ENCODE data around the gene LCE1A.

LCE1A gene, protein sequence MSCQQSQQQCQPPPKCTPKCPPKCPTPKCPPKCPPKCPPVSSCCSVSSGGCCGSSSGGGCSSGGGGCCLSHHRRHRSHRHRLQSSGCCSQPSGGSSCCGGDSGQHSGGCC

DNA sequence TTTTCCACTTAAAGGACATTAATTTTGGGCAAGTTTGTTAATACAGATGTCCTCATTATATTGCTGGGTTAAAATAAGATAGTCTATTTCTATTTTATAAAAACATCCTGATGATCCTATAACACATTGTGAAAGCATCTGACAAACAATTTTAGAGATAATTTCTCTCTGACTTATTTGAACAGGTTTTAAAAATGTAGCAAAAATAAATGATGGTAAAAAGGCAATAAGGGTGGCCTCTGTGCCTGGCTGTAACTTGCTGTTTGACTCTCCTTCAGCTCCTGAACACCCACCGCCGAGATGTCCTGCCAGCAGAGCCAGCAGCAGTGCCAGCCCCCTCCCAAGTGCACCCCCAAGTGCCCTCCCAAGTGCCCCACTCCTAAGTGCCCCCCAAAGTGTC, at the start of gene LCE1A:
TSS of gene LCE1A (plus strand) at position 301 of the 400 bp plus-strand sequence. CDS start at position 301, 0 bp downstream.
- DNase-seq (ENCODE audit: low spot score), result no peak

DNA sequence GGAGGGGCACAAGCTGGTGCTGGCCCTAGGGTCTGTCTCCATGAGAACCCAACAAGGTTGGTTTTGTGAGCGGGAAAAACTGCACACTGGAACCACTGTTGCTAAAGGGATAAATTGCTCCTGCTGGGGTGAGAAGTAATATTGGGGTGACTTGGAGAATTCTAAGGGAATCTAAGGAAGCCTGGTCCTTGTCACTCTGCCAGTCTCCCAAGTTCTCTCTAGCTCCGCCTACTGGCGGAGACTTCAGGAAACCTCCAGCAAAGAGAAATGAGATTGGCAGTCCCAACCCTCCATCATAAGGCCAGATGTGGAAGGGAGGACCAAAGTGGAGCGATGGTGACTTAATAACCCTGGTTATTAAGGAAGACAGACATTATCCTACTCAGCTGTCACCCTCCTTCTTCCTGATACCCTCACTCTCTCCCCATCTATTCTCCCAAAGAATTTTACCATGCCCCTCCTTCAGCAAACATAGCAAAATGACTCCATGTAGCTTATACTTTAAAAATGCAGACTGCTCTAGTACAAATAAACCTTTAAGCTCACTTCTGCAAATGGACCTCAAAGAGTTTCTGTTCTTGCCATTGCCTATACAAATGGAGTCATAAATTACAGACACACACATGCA, 49.6 kb upstream of the LCE1A start:
- peak; percentile 51 for DNase-seq (ENCODE audit: low spot score)

GRCh38 chr1:152783095-152783494, 44.2 kb upstream of the LCE1A start:
- no peak for DNase-seq (ENCODE audit: low spot score)

- no peak for DNase-seq (ENCODE audit: low spot score)
Measured at GRCh38 chr1:152786077-152786476, 41.2 kb upstream of the LCE1A start, which contains the start of gene LCE1E. Gene LCE1E (plus strand): TSS chr1:152786257. CDS start chr1:152787300, 1,043 bp downstream.

DNA sequence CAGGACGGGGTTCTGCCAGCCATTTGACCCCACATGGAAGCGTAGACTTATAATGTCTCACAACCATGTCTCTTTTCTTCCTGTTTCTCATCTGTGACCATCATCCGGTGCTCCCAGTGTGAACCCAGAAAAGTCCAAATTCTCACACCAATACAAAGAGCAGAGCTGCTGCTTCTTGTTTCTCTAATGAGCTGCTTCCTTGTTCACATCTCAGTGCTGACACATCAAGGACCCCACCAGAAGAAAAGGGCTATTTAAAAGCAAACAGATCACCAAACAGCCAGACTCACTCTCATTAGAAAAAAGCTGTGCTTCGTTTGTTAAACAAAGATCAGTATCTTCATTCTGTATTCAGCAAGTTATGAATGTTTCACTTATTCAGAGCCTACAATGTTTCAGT, 31.6 kb upstream of the LCE1A start:
- no peak for DNase-seq (ENCODE audit: low spot score)

DNA sequence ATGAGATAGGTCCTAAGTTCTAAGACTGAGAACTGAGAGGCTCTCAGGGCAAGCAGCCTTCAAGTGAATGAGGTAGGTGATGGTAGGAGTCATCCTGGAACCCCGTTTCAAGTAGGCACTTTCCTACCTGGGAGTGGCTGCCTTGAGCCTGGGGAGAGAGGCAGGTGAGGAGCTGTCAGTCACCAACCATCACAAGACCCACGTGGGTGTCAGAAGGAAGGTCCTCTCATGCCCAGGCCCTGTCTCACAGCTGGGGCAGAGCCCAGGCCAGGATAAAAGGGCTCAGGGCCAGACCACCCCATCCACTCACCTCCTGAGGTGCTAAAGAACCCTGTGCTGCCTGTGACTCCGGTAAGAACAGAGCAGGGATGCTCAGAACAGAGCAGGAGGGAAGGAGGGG, 30.9 kb upstream of the LCE1A start, which contains the start of gene LCE1D:
TSS of gene LCE1D (plus strand) at position 301 of the 400 bp plus-strand sequence. CDS start 1,074 bp downstream, outside the sequence.
- no peak for DNase-seq (ENCODE audit: low spot score)

GRCh38 chr1:152801333-152801732, 25.9 kb upstream of the LCE1A start:
- DNase-seq (ENCODE audit: low spot score), result no peak

GRCh38 chr1:152806576-152806975, 20.7 kb upstream of the LCE1A start, which contains the start of gene LCE1C:
Gene LCE1C (minus strand): TSS chr1:152806651. CDS start chr1:152805478, 1,173 bp downstream.
- DNase-seq (ENCODE audit: low spot score), result no peak

DNA sequence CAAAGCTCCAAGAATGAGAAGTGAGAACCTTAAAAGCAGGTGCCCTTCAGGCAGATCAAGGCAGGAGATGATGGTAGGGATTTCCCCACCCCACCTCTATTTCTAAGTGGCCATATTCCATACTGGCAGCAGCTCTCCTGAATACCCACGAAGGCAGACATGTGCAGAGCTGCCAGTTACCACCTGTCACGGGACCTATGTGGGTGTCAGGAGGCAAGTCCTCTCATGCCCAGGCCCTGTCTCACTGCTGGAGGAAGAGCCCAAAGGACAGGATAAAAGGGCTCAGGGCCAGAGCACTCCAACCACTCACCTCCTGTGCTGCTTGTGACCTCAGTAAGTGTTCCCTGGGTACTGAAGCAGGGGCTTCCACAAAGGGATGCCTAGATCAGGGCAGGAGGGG, 16.2 kb upstream of the LCE1A start:
- DNase-seq (ENCODE audit: low spot score), result no peak

DNA sequence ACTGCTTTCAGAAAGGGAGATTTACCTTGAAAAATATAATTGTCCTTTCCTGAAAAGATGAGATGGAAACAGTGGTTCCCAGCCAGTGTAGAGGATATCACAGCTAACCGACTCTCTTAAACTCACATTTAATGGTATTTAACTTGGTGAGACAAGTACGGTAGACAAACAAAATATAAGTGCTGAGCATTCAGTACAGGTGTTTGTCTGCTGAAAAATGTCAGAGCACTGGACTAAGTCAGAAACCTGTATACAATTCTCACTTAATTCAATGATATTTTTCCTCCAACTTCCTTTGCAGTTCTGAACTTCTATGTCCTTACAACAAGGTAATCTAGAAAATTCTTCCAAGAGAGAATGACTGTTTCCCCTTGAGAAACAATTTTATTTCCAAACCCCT, 15.6 kb upstream of the LCE1A start, which contains the start of gene LCE1B:
TSS of gene LCE1B (plus strand) at position 301 of the 400 bp plus-strand sequence. CDS start 476 bp downstream, outside the sequence.
- DNase-seq (ENCODE audit: low spot score), result no peak

GRCh38 chr1:152817309-152817708, 10.0 kb upstream of the LCE1A start:
- no peak for DNase-seq (ENCODE audit: low spot score)

DNA sequence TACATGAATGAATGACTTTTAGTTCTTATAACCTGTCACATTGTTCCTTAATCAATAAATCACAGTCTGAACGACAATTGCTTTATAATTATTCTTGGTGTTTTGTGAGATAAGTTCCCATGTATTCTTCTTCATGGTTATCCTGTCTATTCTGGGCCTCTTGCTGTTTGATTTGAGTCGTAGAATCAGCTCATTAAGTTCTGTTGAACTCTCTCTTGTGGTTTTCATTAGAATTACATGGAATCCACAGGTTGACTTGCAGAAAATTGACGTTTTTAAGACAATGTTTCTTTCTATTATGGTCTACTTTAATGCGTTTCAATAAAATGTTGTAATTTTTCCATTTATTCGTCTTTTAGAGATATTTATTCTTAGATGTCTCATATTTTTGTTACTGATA, 4.0 kb upstream of the LCE1A start:
- DNase-seq (ENCODE audit: low spot score), result peak; percentile 70

DNA sequence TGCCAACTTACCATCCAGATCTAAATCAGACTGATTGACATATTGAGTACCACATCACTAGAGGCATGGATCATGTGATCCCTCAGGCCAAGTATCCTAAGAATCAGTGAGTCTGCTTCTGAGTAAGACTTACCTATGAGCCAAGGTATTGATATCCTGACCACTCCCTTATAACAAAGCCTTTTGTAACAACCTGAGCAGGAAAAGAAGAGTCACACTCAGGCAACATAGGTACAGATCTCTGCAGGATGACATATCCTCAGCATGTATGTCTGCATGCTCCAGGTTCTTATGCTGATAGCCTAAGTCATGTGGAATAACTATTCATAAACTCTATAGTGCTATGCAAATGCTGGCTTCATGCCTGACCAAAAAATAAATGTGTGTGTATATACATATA, 2.3 kb upstream of the LCE1A start:
- DNase-seq (ENCODE audit: low spot score), result no peak

GRCh38 chr1:152836870-152837269, 9.6 kb downstream of the LCE1A start:
- DNase-seq (ENCODE audit: low spot score), result no peak

DNA sequence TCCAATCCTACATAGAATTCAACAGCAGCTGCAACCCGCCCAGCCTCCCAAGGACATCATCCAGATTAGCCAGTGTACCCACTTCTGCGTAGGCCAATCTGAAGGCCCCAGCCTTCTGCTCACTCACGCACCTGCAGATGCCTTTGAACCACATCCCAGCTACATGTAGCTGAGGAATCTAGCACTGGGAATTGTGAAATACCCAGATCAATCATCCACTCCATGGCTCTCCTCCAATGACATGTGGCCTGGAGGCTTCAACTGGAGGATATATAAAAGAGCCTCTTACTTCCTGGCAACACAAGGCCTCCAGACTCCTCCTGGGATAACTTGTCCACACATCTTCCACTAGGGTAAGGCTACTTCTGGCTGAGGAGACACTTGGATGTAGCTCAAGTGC, 15.3 kb downstream of the LCE1A start, which contains the start of gene LCE6A:
TSS of gene LCE6A (plus strand) at position 301 of the 400 bp plus-strand sequence. CDS start 665 bp downstream, outside the sequence.
- DNase-seq (ENCODE audit: low spot score), result no peak

- no peak for DNase-seq (ENCODE audit: low spot score)
Measured at GRCh38 chr1:152855661-152856060, 28.4 kb downstream of the LCE1A start.

DNA sequence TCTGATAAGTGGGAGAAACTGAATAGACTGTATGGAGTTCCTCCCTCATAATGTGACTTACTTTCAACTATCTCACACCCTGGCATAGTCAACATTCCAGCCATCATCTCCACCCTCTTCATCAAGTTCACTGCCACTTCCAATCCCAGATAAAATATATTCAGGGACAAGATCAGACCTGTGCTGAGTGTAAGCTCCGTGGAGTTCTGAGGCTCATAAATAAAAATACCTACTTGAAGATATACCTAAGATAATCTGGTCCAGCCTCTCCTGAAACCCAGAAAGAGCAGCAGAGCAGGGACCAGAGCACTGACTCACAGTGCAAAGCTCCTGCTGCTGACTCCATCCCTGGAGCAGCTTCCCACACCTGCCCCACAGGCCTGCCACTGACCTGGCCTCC, 30.8 kb downstream of the LCE1A start:
- DNase-seq (ENCODE audit: low spot score), result no peak

- no peak for DNase-seq (ENCODE audit: low spot score)
Measured at GRCh38 chr1:152859696-152860095, 32.4 kb downstream of the LCE1A start, which contains the start of gene LCE7A. Gene LCE7A (plus strand): TSS chr1:152859996. CDS start chr1:152860698, 702 bp downstream.

DNA sequence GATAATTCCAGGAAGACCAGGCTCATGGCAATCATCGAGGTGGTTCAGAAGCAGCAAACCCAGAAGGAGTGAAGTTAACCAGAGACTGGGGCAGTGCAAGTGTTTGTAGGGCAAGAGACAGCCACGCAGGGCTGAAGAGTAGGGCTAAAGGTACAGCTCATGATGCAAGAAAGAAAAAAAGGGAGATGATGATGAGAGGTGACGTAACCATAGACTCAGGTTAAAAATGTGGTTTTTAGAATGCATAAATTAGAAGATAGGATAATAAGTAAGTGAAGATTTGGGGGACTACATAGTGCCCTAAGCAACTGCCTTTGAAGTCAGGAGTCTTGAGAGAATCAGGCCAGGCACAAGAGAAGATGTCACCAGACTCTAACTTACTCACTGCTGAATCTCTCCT, 32.9 kb downstream of the LCE1A start:
- no peak for DNase-seq (ENCODE audit: low spot score)

- DNase-seq (ENCODE audit: low spot score), result no peak
Measured at GRCh38 chr1:152861374-152861773, 34.1 kb downstream of the LCE1A start.

DNA sequence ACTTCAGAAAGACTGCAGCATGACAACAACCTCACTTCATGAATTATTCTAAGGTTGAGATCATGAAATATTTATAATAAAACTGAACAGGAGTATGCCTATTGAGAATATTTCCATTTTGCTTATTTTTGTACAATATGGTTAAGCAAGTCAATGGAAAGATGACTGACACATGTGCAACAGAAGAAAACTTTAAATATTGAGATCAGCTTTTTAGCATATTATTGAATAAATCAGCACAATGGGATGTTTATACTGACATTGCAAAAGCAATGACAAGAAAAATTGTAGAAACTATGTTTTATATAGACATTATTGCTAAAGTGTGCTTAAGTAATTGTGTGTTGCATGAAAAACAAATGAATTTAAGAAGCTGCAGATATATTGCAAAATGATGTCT, 37.2 kb downstream of the LCE1A start:
- no peak for DNase-seq (ENCODE audit: low spot score)

DNA sequence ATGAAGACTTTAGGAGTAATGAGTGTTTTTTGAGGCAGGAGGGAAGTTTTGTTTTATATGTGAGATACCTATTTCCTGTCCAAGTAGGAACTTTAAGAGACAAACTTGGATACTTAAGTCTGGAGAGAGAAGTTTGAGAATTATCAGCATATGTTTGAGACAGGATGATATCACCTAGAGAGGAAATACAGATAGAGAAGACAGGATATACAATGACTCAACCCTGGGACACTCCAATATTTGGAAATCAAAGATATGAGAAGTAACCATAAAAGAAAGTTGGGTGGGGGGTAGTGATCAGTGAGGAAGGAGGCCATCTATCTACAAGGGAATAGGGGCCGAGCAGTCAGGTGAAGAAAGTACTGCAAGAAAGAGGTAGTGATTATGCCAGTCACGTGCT, 39.0 kb downstream of the LCE1A start:
- no peak for DNase-seq (ENCODE audit: low spot score)

GRCh38 chr1:152869808-152870419, 42.6 kb downstream of the LCE1A start:
- DNase-seq (ENCODE audit: low spot score), result peak; percentile 77

Measured in NAMALWA (cell line).